Mesothelial cell of epicardium (in vitro differentiated cells): ENCODE results near the gene DCAF8L2. TPM values are rescaled to one million over a fixed set of nuclear protein-coding genes. Genes with fewer than 3 reads are reported as not detected.

Source experiments
- DNase-seq, 2 experiments: peaks; one replicate each; pipeline ENCODE4 v3.0.0; 2021; ENCODE audit warnings: low spot score in 2 of 2; ENCODE audit not compliant: unreplicated experiment in 2 of 2
- H3K27ac Mint-ChIP-seq: 2 replicates; pipeline ENCODE4 v1.8.0; 2021; ENCODE audit warnings: mixed read lengths
- H3K27me3 Mint-ChIP-seq: 2 replicates; pipeline ENCODE4 v1.8.0; 2021; ENCODE audit warnings: low read depth, mixed read lengths
- H3K36me3 Mint-ChIP-seq: 2 replicates; pipeline ENCODE4 v1.8.0; 2021; ENCODE audit warnings: mixed read lengths
- H3K4me1 Mint-ChIP-seq: 2 replicates; pipeline ENCODE4 v1.8.0; 2021; ENCODE audit warnings: mixed read lengths
- H3K4me3 Mint-ChIP-seq: 2 replicates; pipeline ENCODE4 v1.8.0; 2021; ENCODE audit warnings: mild to moderate bottlenecking, moderate library complexity, mixed read lengths
- H3K9me3 Mint-ChIP-seq: 2 replicates; pipeline ENCODE4 v1.8.0; 2021; ENCODE audit warnings: mixed read lengths
- total RNA-seq: library from RNA; stranded (reverse); gene quantifications from 3 replicates; pipeline ENCODE4 v1.2.1, GENCODE V29; 2021
- TF ChIP-seq, protein P1 (sequence below): fragments of 200-600 bp; sonication (generic); IDR thresholded peaks from one replicate; pipeline ENCODE4 v1.5.0; 2021; ENCODE audit warnings: antibody characterized with exemption; ENCODE audit not compliant: unreplicated experiment

The DCAF8L2 gene
- total RNA-seq, 1 donor from 2014 or later, result 0.11 TPM

DNA sequence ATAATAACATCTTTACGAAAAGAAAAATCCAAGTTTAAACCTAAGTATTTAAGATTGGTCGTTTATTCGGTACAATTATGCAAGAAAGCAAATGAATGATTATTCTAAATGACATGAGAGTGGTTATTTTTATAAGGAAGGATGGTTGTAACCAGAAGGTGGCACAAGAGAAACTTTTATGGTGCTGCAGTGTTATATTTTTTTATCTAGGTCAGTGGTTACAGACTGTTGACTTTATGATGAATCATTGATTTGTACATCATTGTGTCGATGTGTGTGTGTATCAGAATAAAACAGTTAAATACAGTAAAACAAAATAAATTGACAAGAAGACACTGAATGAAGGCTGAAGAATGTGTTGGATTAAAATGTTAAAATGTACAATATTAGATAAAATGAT, 9.8 kb downstream of the DCAF8L2 start:
- Mint-ChIP-seq H3K27ac (no peak overlapping the region), H3K36me3 (no peaks in the 10 kb centered on the region), H3K27me3 (no peaks in the 10 kb centered on the region), H3K9me3 (peaks cover 27% of the 10 kb centered on the region), H3K4me3 (no peak overlapping the region), H3K4me1 (peaks cover 13% of the 10 kb centered on the region)
- TF ChIP-seq, protein P1, sequence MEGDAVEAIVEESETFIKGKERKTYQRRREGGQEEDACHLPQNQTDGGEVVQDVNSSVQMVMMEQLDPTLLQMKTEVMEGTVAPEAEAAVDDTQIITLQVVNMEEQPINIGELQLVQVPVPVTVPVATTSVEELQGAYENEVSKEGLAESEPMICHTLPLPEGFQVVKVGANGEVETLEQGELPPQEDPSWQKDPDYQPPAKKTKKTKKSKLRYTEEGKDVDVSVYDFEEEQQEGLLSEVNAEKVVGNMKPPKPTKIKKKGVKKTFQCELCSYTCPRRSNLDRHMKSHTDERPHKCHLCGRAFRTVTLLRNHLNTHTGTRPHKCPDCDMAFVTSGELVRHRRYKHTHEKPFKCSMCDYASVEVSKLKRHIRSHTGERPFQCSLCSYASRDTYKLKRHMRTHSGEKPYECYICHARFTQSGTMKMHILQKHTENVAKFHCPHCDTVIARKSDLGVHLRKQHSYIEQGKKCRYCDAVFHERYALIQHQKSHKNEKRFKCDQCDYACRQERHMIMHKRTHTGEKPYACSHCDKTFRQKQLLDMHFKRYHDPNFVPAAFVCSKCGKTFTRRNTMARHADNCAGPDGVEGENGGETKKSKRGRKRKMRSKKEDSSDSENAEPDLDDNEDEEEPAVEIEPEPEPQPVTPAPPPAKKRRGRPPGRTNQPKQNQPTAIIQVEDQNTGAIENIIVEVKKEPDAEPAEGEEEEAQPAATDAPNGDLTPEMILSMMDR, result no peak
- no peak for DNase-seq

DNA sequence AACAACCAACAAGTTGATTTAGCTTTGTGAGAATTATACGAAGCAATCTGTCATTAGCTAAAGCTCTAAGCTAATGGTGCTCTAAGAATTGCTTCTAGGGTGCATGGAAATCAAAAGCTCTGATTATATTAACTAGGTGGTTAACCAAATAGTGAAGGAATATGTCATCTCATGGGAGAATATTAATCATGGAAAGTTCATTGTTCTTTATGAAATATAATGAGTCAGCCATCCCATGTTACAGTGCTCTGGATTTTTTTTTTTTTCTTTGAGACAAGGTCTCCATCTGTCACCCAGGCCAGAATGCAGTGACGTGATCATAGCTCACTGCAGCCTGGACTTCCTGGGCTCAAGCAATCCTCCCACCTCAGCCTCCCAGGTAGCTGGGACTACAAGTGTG, 10.5 kb downstream of the DCAF8L2 start:
- no peaks in the 10 kb centered on the region for H3K36me3 Mint-ChIP-seq
- H3K4me1 Mint-ChIP-seq, result peaks cover 13% of the 10 kb centered on the region
- TF ChIP-seq, protein P1, result no peak
- H3K27ac Mint-ChIP-seq, result no peak overlapping the region
- peaks cover 22% of the 10 kb centered on the region for H3K9me3 Mint-ChIP-seq
- H3K27me3 Mint-ChIP-seq, result no peaks in the 10 kb centered on the region
- no peak for DNase-seq
- no peak overlapping the region for H3K4me3 Mint-ChIP-seq

DNA sequence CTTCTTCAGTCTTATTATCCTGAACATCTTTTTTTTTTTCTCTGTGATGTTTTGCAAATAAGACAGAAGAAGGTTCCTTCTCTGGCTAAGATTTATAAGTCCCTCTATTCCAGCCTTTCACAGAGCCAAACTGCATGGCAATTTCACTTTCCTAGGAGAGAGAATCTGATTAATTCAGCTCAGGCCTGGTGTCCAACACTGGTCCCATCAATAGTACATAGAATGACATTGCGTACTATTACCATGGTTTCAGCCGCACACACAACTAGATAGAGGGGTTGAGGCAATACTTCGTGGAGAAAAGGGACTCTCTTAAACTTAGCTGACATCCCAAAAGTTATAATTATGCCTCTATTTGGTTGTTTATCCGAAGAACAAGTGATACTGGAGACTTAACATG, 18.5 kb downstream of the DCAF8L2 start:
- peaks cover 2% of the 10 kb centered on the region for H3K36me3 Mint-ChIP-seq
- peaks cover 3% of the 10 kb centered on the region for H3K4me1 Mint-ChIP-seq
- H3K27me3 Mint-ChIP-seq, result no peaks in the 10 kb centered on the region
- TF ChIP-seq, protein P1, result no peak
- H3K27ac Mint-ChIP-seq, result no peak overlapping the region
- H3K9me3 Mint-ChIP-seq, result peaks cover 39% of the 10 kb centered on the region
- DNase-seq, result no peak
- no peak overlapping the region for H3K4me3 Mint-ChIP-seq

DNA sequence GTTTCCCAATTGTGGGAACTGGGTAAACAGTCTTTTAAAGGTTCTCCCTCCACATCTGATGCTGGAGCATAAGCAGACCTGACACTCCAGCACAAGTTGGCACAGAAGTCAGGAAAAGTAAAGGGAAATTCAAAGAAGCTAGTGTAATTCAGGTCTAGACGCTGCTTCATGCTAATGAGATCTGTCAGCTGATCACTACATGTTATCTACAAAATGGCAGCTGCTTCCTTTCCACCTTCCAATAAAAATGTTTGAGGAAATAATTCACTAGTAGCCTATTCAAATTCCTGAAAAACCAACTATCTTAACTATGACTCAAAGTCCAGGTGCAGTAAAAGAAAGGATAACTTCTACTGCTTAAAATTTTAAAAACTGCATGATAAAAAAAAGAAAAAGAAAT, 29.3 kb downstream of the DCAF8L2 start:
- no peaks in the 10 kb centered on the region for H3K36me3 Mint-ChIP-seq
- TF ChIP-seq, protein P1, result no peak
- H3K27me3 Mint-ChIP-seq, result no peaks in the 10 kb centered on the region
- H3K4me3 Mint-ChIP-seq, result no peak overlapping the region
- peak overlapping the region; percentile 1 for H3K27ac Mint-ChIP-seq
- peaks cover 30% of the 10 kb centered on the region for H3K9me3 Mint-ChIP-seq
- no peaks in the 10 kb centered on the region for H3K4me1 Mint-ChIP-seq
- no peak for DNase-seq

DNA sequence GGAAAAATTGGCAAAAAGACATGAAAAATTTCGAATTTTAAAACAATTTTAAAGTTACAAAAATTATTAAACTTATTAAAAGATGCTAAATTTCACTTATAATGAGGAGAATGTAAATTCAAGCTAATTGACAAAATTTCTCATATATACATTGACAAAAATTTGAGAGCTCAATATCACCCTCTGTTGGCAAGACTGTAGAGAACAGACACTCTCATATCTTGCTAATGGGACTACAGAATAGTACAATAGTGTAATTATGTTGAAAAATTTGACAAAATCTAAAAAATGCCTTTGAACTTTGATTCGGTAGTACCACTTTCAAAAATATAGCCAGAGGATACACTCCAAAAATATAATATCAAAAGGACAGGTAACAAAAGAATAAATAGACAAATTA, 29.8 kb downstream of the DCAF8L2 start:
- H3K9me3 Mint-ChIP-seq, result peaks cover 31% of the 10 kb centered on the region
- no peaks in the 10 kb centered on the region for H3K27me3 Mint-ChIP-seq
- no peak overlapping the region for H3K27ac Mint-ChIP-seq
- no peak overlapping the region for H3K4me3 Mint-ChIP-seq
- TF ChIP-seq, protein P1, result no peak
- H3K36me3 Mint-ChIP-seq, result no peaks in the 10 kb centered on the region
- no peaks in the 10 kb centered on the region for H3K4me1 Mint-ChIP-seq
- DNase-seq, result no peak

DNA sequence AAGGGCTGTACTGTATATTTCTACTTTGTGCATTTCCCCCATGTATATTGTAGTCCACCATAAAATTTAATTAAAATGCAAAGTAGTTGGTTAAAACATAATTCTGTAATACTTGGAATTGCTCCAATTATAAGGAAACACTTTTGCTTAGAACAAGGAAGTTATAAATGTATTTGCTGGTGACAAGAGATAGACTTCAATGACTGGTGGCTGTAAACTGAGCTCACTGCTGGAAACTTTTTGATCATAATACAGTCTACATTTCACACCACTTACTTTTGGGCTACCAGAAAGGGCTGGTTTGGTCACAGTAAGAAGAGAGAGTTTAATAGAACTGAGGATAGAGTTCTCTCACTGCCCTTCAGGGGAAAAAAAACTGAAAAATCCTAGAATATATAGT, 32.7 kb downstream of the DCAF8L2 start:
- DNase-seq, result no peak
- no peaks in the 10 kb centered on the region for H3K36me3 Mint-ChIP-seq

More for the DNA sequence above, 32.7 kb downstream of the DCAF8L2 start:
- Mint-ChIP-seq H3K27me3 (no peaks in the 10 kb centered on the region), H3K4me1 (no peaks in the 10 kb centered on the region), H3K9me3 (peaks cover 35% of the 10 kb centered on the region), H3K4me3 (no peak overlapping the region), H3K27ac (no peak overlapping the region)
- TF ChIP-seq, protein P1, result no peak
